GM23248 (cell line): ENCODE measurements around the gene CCDC88C.

Experiments
- EZH2 ChIP-seq: fragments of 200-600 bp; sonication (generic); IDR thresholded peaks from 2 replicates; pipeline ENCODE4 v1.6.1; 2018; ENCODE audit warnings: antibody characterized with exemption, mild to moderate bottlenecking; ENCODE audit not compliant: insufficient read depth, poor library complexity, severe bottlenecking
- EZH2phosphoT487 ChIP-seq: fragments of 200-600 bp; sonication (generic); IDR thresholded peaks from 2 replicates; pipeline ENCODE4 v1.6.1; 2018; ENCODE audit warnings: antibody characterized with exemption, moderate library complexity, mild to moderate bottlenecking, low read depth; ENCODE audit not compliant: insufficient read depth

- TF ChIP-seq EZH2phosphoT487 = no peak
- TF ChIP-seq EZH2 = no peak
Observed at GRCh38 chr14:91331721-91332120, 85.9 kb downstream of the CCDC88C start.
